AG04450 (cell line): Measurements from ENCODE around the gene COL8A2. TPM values are rescaled to one million over a fixed set of nuclear protein-coding genes. Genes with fewer than 3 reads are reported as not detected.

Experiments
- CTCF ChIA-PET: fragments of 300-600, 350-600 bp; formaldehyde crosslinking; extraction: SDS; loops from one replicate; lab custom pipeline; 2022; ENCODE audit warnings: antibody characterized with exemption, inconsistent platforms; lab: Charles Lee
- POLR2A ChIA-PET: fragments of 350-600 bp; formaldehyde crosslinking; extraction: SDS; loops from one replicate; lab custom pipeline; 2021; ENCODE audit warnings: antibody characterized with exemption, inconsistent platforms; lab: Yijun Ruan, JAX
- DNase-seq: peaks from one replicate; pipeline ENCODE4 v3.0.0-alpha.2; 2011; ENCODE audit warnings: low read depth, low spot score
- H3K27ac ChIP-seq: one replicate; pipeline ENCODE4 v1.5.1; 2012; ENCODE audit warnings: low read depth, low read length, control low read depth
- H3K27me3 ChIP-seq: one replicate; pipeline ENCODE4 v1.6.0; 2012; ENCODE audit warnings: low read length; ENCODE audit not compliant: control insufficient read depth, insufficient read depth
- H3K4me3 ChIP-seq: 2 replicates; pipeline ENCODE4 v1.5.1; 2011; ENCODE audit warnings: mild to moderate bottlenecking, low read depth, low read length, control low read depth
- H3K9me3 ChIP-seq: 2 replicates; pipeline ENCODE4 v1.5.1; 2012; ENCODE audit warnings: low read length; ENCODE audit not compliant: control insufficient read depth, insufficient read depth
- CTCF ChIP-seq: IDR thresholded peaks from 2 replicates; pipeline ENCODE4 v1.5.1; 2011; ENCODE audit warnings: low read depth, low read length, control low read depth, inconsistent platforms
- polyA plus RNA-seq: library from polyadenylated mRNA; depleted of rRNA; stranded (reverse); fragments of >200 nt; gene quantifications from 2 replicates; pipeline ENCODE4 v1.2.3, GENCODE V29; 2011

COL8A2 gene
- polyA plus RNA-seq, 1 experiment, result 1.5 TPM

GRCh38 chr1:36126005-36126716 is 1.1 kb upstream of the COL8A2 start:
- no peak for TF ChIP-seq CTCF
- Histone ChIP-seq H3K27ac (no peak overlapping the region), H3K9me3 (no peaks in the 10 kb centered on the region; the same call in 1 of the 2 replicates), H3K27me3 (peaks cover 23% of the 10 kb centered on the region), H3K4me3 (no peak overlapping the region)
- ChIA-PET POLR2A (no interaction called here), CTCF (no interaction called here)
- no peak for DNase-seq

GRCh38 chr1:36124404-36125128 is 456 bp downstream of the COL8A2 start:
- POLR2A ChIA-PET, result no interaction called here
- CTCF ChIA-PET, result no interaction called here

GRCh38 chr1:36123356-36123755 is 1.7 kb downstream of the COL8A2 start:
- no peak for DNase-seq
- CTCF ChIA-PET, result interaction anchor here (1.1 kb wide), 1 partner anchor 12 kb away, joined by 5 read pairs; no protein-coding TSS in a partner anchor
- no peak for TF ChIP-seq CTCF
- POLR2A ChIA-PET, result no interaction called here
- Histone ChIP-seq H3K27ac (no peak overlapping the region), H3K27me3 (peaks cover 23% of the 10 kb centered on the region), H3K4me3 (no peak overlapping the region), H3K9me3 (no peaks in the 10 kb centered on the region; the same call in 1 of the 2 replicates)

More at GRCh38 chr1:36124404-36125128, 456 bp downstream of the COL8A2 start:
- no peaks in the 10 kb centered on the region; the same call in 1 of the 2 replicates for H3K9me3 ChIP-seq
- H3K4me3 ChIP-seq, result no peak overlapping the region
- no peak for DNase-seq
- TF ChIP-seq CTCF, result no peak
- H3K27ac ChIP-seq, result no peak overlapping the region
- peaks cover 23% of the 10 kb centered on the region for H3K27me3 ChIP-seq

GRCh38 chr1:36122062-36123030 is 2.7 kb downstream of the COL8A2 start:
- Histone ChIP-seq H3K9me3 (no peaks in the 10 kb centered on the region; the same call in 1 of the 2 replicates), H3K27me3 (peaks cover 23% of the 10 kb centered on the region), H3K4me3 (no peak overlapping the region), H3K27ac (no peak overlapping the region)
- ChIA-PET CTCF (interaction anchor here (1.1 kb wide), 1 partner anchor 13 kb away, joined by 5 read pairs; no protein-coding TSS in a partner anchor), POLR2A (no interaction called here)
- no peak for DNase-seq
- TF ChIP-seq CTCF, result no peak
